Activated B cell treated with CpG ODN at 0.5 μM for 24 hours (primary cell): ENCODE data around the gene ADAMTS15. TPM values are rescaled to one million over a fixed set of nuclear protein-coding genes. Genes with fewer than 3 reads are reported as not detected.

ENCODE experiments used
- ATAC-seq: fragments of 200-7000 bp; cut with Tn5 transposase; one replicate; pipeline ENCODE4 v1.10.0; 2021; ENCODE audit warnings: low read depth, mild to moderate bottlenecking, moderate library complexity
- CTCF ChIA-PET: fragments of 350-600 bp; sonication (Branson Sonifier 250); formaldehyde crosslinking; loops from one replicate; lab custom pipeline; 2021; ENCODE audit warnings: antibody characterized with exemption; lab: Charles Lee
- POLR2A ChIA-PET: fragments of 350-600 bp; sonication (Branson Sonifier 250); formaldehyde crosslinking; loops from one replicate; lab custom pipeline; 2021; ENCODE audit warnings: antibody characterized with exemption; lab: Charles Lee
- DNase-seq: peaks from one replicate; pipeline ENCODE4 v3.0.0; 2022
- H3K27ac Mint-ChIP-seq: one replicate; pipeline ENCODE4 v1.8.0; 2020; ENCODE audit warnings: mixed read lengths
- H3K27me3 Mint-ChIP-seq: one replicate; pipeline ENCODE4 v1.8.0; 2021; ENCODE audit warnings: mixed read lengths
- H3K36me3 Mint-ChIP-seq: one replicate; pipeline ENCODE4 v1.8.0; 2021; ENCODE audit warnings: low read depth, mixed read lengths
- H3K4me1 Mint-ChIP-seq: one replicate; pipeline ENCODE4 v1.8.0; 2021; ENCODE audit warnings: mixed read lengths
- H3K4me3 Mint-ChIP-seq: one replicate; pipeline ENCODE4 v1.8.0; 2020; ENCODE audit warnings: mild to moderate bottlenecking, mixed read lengths
- H3K9me3 Mint-ChIP-seq: one replicate; pipeline ENCODE4 v1.8.0; 2020; ENCODE audit warnings: mixed read lengths
- CTCF ChIP-seq: fragments of 200-600 bp; IDR thresholded peaks from one replicate; pipeline ENCODE4 v1.8.0; 2022; ENCODE audit warnings: antibody characterized with exemption, mild to moderate bottlenecking
- intact Hi-C: fragments of 100-400 bp; cut with micrococcal nuclease; formaldehyde crosslinking; loops from one replicate; pipeline ENCODE4 v1.15.1; 2024
- total RNA-seq: library from RNA; stranded (reverse); gene quantifications from 2 replicates; pipeline ENCODE4 v1.2.3, GENCODE V29; 2022

ADAMTS15 gene
- total RNA-seq, 1 donor from 2014 or later: not detected

- H3K27ac Mint-ChIP-seq: no peak overlapping the region
- H3K27me3 Mint-ChIP-seq: no peaks in the 10 kb centered on the region
- ATAC-seq: no peak
- ChIA-PET POLR2A (no interaction called here), CTCF (no interaction called here)
- no peaks in the 10 kb centered on the region for H3K9me3 Mint-ChIP-seq
- no peak for TF ChIP-seq CTCF
- DNase-seq: no peak
- no peak overlapping the region for H3K4me3 Mint-ChIP-seq
- intact Hi-C loops: no loop called here
- no peaks in the 10 kb centered on the region for H3K36me3 Mint-ChIP-seq
- no peaks in the 10 kb centered on the region for H3K4me1 Mint-ChIP-seq
Measured at GRCh38 chr11:130475426-130476053, 27.1 kb downstream of the ADAMTS15 start.

- DNase-seq: no peak
- POLR2A ChIA-PET: no interaction called here
- H3K9me3 Mint-ChIP-seq: no peaks in the 10 kb centered on the region
- H3K36me3 Mint-ChIP-seq: no peaks in the 10 kb centered on the region
- H3K27me3 Mint-ChIP-seq: no peaks in the 10 kb centered on the region
- H3K27ac Mint-ChIP-seq: no peak overlapping the region
- H3K4me3 Mint-ChIP-seq: no peak overlapping the region
- ATAC-seq: no peak
- intact Hi-C loops: no loop called here
- TF ChIP-seq CTCF: no peak
- CTCF ChIA-PET: no interaction called here
- no peaks in the 10 kb centered on the region for H3K4me1 Mint-ChIP-seq
Measured at GRCh38 chr11:130476200-130476921, 27.9 kb downstream of the ADAMTS15 start.

- no peaks in the 10 kb centered on the region for H3K36me3 Mint-ChIP-seq
- no peak for TF ChIP-seq CTCF
Measured at GRCh38 chr11:130476922-130477491, 28.6 kb downstream of the ADAMTS15 start.

GRCh38 chr11:130477586-130478203 is 29.2 kb downstream of the ADAMTS15 start:
- H3K36me3 Mint-ChIP-seq: no peaks in the 10 kb centered on the region
- no peak for TF ChIP-seq CTCF
- DNase-seq: no peak
- no peak overlapping the region for H3K27ac Mint-ChIP-seq
- ChIA-PET CTCF (no interaction called here), POLR2A (no interaction called here)
- H3K4me1 Mint-ChIP-seq: no peaks in the 10 kb centered on the region
- intact Hi-C loops: no loop called here
- ATAC-seq: no peak
- H3K4me3 Mint-ChIP-seq: no peak overlapping the region
- no peaks in the 10 kb centered on the region for H3K9me3 Mint-ChIP-seq
- no peaks in the 10 kb centered on the region for H3K27me3 Mint-ChIP-seq

More at GRCh38 chr11:130476922-130477491, 28.6 kb downstream of the ADAMTS15 start:
- intact Hi-C loops: no loop called here
- CTCF ChIA-PET: no interaction called here
- H3K27ac Mint-ChIP-seq: no peak overlapping the region
- POLR2A ChIA-PET: no interaction called here
- ATAC-seq (no peak), DNase-seq (no peak)
- no peaks in the 10 kb centered on the region for H3K4me1 Mint-ChIP-seq
- no peak overlapping the region for H3K4me3 Mint-ChIP-seq
- no peaks in the 10 kb centered on the region for H3K27me3 Mint-ChIP-seq
- H3K9me3 Mint-ChIP-seq: no peaks in the 10 kb centered on the region

- Mint-ChIP-seq H3K9me3 (no peaks in the 10 kb centered on the region), H3K27ac (no peak overlapping the region), H3K27me3 (no peaks in the 10 kb centered on the region), H3K4me3 (no peak overlapping the region), H3K4me1 (no peaks in the 10 kb centered on the region), H3K36me3 (no peaks in the 10 kb centered on the region)
- POLR2A ChIA-PET: no interaction called here
- DNase-seq (no peak), ATAC-seq (no peak)
- CTCF ChIA-PET: no interaction called here
- intact Hi-C loops: no loop called here
- no peak for TF ChIP-seq CTCF
Measured at GRCh38 chr11:130478204-130478701, 29.8 kb downstream of the ADAMTS15 start.
